Stimulated activated CD4-positive, alpha-beta T cell treated with anti-CD3 and anti-CD28 coated beads, Interleukin-1b, Interleukin-23, amount 100 ng/mL, for 48 hours (primary cell): Measurements from ENCODE around the gene BAIAP2.

Source experiments
- DNase-seq: peaks from one replicate; pipeline ENCODE4 v3.0.0-alpha.2; 2020

Gene BAIAP2

DNA sequence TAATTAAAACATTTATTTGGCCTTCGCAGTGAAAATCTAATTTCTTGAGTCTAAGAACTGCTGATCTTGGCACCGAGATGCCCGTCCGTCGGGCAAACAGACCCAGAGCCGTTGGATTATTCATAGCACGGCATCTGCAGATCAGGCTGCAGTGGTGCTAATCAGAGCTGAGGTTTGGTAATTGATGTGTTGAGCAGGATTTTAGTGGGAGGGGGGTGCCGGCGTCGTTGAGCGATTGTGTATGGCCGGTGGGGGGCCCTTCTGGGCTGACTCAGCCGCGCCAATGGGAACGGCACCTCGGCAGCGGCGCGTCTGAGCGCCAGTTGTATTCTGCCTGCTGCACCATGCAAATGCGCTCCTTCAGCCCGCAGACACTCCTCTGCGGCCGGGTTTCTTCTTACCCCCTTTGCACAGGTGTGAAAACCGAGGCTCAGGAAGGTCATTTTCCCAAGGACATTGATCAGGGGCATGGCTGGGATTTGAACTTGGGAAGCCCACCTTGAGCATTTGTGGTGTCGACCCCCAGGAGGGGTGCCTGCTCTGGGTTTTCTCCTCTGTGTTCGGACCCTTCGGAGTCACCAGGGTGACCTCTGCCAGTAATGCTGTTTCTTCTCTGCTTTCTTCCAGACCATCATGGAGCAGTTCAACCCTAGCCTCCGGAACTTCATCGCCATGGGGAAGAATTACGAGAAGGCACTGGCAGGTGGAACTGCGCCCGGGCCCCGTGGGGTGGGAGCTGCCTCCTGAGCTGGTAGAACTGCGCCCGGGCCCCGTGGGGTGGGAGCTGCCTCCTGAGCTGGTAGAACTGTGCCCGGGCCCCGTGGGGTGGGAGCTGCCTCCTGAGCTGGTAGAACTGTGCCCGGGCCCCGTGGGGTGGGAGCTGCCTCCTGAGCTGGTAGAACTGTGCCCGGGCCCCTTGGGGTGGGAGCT is 18.4 kb downstream of the BAIAP2 start:
- no peak for DNase-seq

DNA sequence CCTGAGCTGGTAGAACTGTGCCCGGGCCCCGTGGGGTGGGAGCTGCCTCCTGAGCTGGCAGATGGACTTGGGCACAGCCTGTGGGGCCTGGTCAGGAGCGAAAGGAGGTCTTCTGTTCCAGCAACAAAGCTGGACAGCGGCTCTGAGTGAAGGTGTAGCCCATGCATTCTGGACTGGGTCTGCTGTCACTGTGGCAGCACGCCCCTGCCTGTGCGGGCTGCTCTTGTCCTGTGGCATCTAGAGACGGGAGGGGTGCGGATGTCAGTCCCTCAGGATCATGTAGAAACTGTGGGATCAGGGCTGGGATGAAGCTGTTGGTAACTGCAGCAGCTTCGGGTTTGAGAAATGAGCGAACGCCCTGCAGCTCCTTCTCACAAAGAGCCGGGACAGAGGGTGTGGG is 19.4 kb downstream of the BAIAP2 start:
- DNase-seq, result no peak

DNA sequence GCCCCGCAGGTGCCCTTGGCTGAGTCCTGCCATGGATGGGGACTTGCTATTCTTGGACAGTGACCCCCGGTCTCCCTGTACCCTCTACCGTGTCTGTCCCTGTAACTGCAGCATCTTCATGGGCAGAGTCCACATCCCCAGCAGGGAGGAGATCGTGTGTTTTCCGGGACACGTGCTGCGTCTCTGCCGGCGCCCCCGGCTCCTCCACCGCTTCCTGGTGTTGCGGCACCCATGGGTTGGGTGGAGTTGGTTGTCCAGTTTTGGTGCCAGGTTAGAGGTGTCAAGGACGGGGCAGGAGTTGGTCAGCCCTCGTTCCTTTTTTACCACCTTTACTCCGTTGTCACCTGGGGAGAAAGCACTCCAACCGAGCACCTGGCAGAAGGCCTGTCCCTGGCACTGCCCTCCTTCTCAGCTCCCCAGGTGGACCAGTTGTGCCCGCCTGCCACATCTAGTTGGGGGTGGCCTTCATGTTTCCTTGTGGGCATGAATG is 20.0 kb downstream of the BAIAP2 start:
- DNase-seq, result no peak

DNA sequence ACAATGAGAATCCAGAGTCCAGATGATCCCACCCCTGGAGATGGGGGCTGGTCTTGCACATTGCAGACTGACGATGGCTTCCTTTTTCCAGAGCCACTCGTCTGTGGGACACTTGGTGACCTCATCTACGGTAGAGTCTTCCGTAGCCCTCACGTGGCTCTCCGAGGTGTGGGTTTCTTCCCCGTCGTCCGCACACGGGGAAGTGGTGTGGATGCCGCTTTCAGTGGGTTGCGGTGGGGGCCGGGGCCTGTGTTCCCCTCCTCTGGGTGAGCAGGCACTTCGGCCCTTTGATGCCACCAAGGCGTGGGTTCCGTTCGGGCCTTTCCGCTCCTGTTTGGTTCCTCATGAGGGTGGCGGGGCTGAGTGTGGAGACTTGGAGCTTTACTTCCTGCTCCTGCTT is 21.4 kb downstream of the BAIAP2 start:
- no peak for DNase-seq

DNA sequence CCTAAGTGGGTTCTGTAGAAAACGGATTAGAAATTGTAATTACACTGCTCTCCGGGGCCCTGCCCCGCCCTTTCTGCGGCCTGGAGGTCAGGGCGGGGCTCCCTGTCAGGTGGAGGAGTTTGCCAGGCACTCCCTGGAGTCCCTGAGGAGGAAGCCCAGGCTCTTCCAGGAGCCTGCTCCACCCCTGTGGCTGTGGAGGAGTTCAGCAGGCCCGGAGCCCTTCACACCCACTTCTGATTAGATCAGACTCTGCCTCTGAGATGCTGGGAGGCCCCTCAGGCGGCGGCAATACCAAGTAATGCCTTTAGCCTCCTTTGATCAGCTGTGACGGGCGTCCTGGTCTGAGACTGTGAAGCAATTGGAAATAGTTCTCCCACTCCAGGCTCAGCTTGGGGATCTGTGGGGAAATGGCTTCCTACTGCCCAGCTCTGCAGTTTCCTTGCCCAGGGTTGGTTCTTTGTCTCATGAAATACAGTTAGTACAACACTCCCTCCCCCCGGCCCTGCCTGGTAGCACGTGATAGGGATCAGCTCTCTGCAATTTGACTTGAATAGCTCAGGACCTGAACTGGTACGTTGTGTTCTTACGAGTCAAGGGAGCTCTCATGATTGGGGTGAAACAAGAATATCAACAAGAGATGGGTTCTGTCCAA is 22.3 kb downstream of the BAIAP2 start:
- DNase-seq, result no peak

DNA sequence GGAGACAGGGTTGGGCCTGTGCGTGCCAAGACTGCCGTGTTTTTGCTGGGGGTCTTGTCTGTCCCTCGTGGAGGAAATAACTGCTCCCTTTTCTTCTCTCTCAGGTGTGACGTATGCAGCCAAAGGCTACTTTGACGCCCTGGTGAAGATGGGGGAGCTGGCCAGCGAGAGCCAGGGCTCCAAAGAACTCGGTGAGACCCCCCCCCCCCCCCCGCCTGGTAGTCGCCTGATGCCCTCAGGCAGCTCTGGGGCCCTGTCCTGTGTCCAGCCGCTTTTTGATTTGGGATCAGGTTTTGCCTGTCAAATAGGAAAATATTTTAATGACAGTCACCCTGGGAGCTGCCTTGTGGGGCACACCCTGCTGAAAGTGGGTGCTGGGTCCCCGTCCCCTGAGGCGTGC is 22.8 kb downstream of the BAIAP2 start:
- no peak for DNase-seq

DNA sequence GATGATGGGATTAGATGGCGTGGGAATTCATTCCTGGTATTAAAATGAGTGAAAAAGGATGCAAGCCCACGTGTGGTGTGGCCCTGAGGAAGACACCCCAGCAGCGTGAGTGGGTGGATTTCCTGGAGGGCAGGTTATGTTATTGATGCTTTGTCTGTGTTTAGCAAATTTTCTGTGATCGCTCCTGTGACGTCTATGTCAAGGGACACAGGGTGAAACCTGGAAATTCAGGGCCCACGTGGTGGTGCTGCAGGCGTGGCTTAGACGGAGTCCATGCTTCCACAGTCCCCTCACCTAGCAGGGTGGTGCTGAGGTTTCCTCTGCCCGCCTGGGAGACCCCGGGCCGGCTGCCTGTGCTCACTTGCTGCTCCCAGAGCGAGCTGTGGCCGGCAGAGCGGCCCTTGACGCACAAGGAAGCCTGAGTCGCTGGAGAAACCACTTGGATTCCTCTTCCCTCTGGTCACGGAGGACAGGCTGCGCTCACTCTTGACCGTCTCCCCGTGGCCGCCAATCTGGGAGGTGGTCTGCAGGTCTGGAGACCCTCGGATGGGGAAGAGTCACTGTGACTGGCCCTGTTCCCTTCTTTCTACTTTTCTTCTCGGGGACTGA is 23.4 kb downstream of the BAIAP2 start:
- DNase-seq, result peak; percentile 26

DNA sequence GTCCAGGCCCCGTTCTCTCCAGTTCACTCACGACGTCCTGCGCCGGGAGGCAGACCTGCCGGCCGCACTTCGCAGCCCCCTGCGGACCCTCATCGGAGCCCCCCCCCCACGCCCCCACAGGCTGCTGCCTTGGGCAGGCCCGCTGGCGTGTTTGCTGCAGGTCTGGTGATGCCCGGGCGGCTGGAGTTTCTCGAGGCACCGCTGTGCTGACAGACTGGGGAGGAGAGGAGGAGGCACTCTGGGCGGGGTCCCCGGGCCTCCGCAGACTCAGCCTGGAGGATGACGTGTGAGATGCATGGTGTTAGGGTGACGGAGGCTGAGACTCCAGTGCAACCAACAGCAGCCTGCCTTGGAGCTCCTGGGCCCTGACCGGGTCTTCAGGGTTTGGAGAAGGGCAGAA is 24.1 kb downstream of the BAIAP2 start:
- no peak for DNase-seq

DNA sequence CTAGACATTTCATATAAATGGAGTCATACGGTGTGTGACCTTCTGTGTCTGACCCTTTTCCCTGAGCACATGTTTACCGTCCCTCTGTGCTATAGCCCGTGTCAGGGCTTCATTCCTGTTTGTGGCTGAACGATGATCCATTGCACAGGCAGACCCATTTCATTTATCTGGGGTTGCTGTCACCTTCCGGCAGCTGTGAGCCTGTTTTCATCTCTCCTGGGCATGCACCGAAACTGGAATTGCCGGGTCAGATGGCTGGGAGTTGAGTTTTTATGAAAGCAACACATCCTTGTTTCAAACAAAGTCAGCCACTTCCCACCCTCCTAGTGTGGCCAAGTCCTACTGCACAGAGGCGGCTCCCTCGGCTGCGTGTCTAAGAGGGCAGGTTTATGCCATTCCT is 25.5 kb downstream of the BAIAP2 start:
- no peak for DNase-seq

DNA sequence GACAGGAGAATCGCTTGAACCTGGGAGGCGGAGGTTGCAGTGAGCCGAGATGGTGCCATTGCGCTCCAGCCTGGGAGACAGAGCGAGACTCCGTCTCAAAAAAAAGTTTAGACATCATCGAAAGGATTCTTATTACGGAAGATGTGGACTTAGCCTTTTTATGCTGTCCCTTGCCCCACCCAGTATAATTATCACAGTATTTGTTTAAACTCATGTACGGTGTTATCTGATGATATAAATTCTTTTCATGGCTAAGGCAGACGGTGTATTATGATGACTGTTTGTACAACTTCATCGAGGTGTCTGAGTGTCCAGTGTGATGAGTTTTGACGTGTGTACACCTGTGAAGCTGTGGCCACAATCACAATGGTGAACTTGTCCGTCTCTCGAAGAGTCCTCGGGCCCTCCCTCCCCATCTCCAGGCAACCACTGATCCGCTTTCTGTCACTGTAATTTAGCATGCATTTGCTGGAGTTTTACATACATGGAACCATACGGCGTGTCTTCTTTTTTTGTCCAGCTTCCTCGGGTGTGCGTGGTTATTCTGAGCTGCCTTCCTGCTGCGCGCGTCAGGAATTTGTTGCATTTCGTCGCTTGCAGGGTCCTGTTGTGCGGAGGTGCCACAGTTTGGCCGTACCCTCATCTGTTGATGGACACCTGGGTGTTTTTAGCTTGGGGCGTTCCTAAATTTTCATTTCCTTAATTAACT is 26.2 kb downstream of the BAIAP2 start:
- no peak for DNase-seq

DNA sequence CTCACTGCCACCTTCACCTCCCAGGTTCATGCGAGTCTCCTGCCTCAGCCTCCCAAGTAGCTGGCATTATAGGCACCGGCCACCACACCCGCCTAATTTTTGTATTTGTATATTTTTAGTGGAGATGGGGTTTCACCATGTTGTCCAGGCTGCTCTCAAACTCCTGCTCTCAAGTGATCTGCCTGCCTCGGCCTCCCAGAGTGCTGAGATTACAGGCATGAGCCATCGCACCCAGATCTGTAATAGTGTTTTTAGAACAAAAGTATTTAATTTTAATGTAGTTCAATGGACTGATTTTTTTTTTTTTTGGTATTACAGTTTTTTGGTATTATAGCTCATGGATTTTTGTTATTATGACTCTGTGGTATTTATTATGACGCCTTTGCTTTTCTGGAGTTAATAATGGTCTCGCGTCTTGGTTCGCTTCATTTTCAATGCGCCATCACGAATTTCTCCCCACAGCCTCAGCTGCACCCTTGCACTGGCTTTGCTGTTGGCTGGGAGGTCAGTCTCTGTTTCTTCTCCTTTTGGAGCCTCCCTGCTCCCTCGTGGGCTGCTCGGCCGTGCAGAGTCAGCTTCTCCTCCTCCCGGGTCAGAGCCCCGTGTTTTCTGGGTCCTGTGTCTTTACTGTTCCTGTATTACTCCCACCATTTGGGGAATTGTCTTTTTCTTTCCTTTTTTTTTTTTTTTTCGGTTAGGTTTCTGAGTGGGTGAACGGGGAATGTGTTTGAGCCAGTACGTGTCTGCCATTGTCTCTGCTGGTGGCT is 27.2 kb downstream of the BAIAP2 start:
- no peak for DNase-seq

DNA sequence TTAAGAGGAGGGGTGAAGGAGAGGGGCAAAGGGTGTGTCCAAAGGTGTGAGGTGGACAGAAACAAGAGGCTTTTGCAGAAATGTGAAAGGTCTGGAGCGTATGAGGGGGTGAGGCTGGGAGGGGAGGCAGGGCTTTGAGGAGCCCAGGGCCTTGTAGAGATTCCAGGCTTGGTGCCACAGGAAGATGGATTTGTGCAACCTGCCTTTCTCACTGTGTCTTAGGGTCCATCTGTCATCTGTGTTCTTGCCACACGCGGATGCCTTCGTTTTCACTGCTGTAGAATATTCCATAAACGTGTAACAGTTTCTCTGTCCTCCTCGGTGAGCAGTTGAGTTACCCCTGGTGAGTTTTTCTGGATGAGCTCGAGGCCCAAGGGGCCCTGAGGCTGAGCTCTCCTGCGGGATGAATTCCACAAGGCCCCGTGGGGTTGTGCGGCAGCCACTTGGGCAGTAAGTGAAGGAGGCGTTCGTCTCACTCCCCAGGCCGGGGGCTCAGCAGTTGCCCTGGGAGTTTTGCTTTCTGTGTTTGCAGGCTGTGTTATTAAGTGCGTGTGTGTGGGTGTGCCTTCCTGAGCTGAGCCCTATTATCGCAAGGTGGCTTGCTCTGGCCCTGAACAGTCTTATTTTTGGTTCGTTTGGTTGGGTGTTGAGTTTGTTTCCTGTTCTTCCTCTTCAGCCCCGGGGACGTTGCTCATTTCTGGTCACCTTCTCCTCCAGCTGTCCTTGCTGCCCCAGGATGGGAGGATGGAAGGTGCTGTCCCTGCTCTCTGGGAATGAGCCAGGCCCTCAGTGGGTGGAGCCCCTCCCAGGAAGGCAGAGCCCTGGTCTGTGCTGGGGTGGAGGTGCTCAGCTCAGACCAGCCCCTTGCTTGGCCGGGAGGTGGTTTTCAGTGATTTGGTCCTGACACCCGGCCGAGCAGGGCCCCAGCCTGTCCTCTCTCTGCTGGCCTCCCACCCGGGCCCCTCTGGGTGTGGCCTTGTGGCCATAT is 28.4 kb downstream of the BAIAP2 start:
- no peak for DNase-seq

DNA sequence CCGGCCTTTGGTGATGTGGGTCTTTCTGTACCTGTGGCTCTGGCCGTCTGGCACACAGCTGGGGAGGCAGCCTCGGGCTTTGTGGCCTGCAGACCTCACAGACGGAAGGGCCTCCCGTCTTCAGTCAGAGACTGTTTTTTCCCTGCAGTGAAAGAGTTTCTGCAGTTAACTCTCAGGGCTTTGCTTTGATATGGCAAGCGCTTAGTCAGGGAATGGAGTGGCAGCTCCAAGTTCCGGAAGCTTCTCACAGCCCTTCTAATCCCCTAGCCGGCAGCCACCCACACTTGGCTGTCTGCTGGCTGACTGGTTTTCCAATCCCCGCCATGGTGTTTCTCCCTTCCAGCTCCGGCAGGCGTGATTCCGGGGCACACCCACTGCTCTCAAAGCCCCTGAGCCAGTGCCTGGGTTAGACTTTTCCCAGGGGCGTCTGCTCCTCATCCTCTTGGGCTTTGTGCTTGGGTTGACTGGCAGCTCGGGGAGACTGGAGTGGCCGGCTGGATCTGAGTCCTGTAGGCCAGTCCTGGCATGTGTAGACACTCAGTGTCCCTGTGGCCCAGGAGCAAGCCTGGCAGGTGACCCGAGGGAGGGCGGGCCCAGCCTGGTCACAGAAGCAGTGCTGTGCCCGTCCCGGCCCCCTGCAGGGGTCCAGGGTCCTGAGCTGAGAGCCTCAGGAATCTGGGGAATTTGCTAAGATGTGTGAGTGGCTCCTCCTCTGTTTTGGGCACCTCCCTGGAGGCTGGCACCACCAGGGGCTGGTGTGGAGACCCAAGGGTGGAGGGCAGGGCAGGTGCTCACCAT is 29.9 kb downstream of the BAIAP2 start:
- DNase-seq, result no peak

DNA sequence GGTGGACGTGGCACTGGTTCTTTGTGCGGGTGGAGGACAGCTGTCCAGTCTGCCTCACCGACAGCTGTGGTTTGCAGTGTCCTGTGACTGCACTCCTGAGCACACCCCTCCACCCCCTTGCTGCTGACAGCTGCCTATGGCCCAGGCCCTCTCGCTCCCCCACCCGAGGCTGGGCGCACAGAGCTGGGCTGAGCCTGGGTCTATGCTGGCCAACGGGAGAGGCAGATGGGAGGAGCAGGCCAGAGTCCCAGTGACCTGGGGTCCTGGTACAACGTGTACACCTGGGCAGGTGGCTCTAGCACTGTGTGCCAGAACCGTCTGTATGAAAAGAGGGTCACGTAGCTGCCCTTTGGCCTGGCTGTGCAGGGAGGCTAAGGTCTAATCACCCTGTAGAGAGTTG is 30.5 kb downstream of the BAIAP2 start:
- DNase-seq, result no peak

DNA sequence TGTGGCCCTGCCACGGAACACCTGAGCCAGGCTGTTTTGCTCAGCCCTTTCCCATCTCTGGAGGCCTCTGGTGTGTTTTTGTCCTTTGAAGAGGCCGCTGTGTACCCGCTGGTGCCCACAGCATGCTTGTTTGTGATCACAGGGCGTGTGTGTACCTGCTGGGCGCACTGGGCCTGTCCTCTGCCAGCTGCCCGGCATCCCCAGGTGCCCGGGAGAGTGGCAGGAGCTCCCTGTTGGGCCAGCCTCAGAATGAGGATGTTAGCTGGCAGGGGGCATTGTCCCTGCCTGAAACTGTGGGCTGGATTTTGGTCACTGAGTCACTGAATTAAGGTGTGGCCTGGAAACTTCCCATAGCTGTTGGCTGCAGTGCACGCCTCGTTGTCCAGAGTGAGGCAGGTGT is 31.1 kb downstream of the BAIAP2 start:
- DNase-seq, result no peak

DNA sequence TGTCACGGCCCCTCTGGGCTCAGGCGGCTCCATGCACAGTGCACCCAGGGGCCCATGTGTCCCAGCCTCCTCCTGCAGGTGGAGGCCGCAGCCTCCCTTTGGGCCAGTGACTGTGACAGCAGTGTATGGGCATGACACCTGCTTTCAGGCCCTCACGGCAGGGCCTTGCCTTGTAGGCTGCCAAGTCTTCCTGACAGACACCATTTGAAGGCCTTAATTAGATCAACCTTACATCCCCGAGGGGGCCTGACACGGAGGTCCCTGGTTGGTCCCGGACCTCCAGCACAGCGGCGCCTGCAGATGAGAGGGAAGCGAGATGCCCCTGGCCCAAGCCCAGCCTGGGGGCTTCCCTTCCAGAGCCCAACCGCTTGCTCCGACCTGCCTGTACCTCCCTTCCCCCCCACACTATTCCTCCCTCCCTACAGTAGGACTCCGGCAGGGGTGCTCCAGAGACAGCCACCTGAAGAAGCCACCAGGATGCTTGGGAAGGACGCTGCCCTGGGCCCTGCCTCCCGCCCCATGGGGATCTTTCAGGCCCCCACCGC is 31.9 kb downstream of the BAIAP2 start:
- DNase-seq, result no peak

DNA sequence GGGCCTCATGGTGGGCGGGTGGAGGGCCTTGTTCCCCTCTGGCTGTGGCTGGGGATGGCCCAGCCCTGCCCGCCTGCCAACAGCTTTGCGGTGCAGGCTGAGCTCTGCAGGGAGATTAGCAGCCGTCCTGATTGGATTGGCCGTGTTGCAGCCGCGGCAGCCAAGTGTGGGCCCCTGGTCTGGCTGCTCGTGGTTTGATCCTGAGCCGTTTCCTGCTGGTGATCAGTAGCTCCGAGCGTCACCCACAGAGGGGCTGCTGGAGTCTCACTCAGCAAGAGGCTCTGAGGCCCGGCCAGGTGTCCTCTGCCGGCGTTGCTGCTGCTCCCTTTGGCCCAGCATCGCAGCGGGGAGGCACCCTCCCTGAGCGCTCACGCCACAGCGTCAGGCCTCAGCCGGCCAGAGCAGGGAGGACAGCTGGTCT is 32.5 kb downstream of the BAIAP2 start:
- DNase-seq, result no peak

DNA sequence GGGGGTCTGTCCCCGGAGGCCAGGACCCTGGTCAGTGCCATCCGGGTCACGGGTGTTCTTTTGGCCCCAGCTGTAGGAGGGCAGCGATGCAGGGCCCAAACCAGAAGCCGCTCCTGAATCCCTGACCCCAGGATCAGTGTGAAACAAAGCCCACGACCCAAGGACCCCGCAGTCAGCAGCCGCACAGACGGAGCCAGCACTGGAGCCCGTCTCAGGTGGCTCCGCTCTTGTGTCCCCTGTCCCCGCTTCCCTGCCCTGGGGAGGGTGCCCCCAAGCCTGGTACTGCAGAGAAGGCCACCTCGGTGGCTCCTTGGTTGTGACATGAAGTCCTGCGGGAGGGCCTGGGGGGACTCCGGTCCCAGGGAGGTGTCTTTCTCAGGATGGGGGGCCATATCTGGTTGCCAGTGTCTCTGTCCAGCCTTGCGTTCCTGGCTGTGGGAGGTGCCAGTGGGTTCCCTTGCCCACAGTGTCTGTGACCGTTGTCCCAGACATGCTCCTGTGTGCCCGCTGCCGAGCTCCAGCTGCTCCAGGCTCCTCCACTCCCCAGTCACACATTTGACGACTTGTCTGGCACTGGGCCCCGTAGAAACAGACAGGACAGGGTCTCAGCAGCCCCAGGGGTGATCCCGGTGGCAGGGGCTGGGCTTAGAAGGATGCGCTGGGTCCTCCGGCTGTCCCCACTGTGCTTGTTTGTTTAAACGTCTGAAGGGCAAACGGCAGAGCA is 33.6 kb downstream of the BAIAP2 start:
- DNase-seq, result no peak

DNA sequence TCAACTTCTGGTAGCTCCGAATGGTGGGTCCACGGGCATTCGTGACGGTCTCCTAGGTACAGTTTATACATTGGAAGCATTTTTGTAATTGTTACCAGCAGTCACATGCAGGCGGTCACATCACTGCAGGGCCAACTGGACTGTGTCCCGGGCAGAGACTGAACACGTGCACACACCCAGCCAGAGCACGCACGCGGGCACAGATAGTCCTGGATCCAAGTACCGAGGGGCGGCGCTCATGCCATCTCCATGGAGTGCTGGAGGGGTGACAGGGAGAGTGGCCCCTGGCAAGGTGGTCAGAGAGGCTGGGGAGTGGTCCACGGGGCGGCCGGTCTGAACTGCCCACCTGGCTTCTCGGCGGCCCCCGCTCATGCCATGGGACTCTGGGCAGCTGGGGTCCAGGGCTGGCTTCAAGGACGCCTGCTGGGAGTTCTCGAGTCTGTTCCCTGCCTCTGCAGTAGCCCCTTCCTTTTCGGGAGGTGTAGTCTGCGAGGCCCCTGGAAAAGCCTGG is 34.2 kb downstream of the BAIAP2 start:
- DNase-seq, result no peak
